Measurements from ENCODE around the gene WDR64.
"Not testable (repeated sequence)": the region's sequence is repeated elsewhere in the genome, so short reads cannot be mapped to it uniquely, and the experiment has no call there.

WDR64 gene

GRCh38 chr1:241681861-241682448 is 29.9 kb downstream of the WDR64 start:
- H3K4me1 ChIP-seq (ENCODE audit: control insufficient read depth, insufficient read depth, low read length); H3K27me3 ChIP-seq (ENCODE audit: control insufficient read depth in 1 of 2, insufficient read depth in 2 of 2, low read length in 2 of 2); H3K9me3 ChIP-seq (ENCODE audit: control insufficient read depth in 2 of 2, low read length in 2 of 2); H3K4me3 ChIP-seq (ENCODE audit: low read length in 2 of 2); H3K36me3 ChIP-seq (ENCODE audit: control insufficient read depth in 2 of 2, insufficient read depth in 2 of 2, low read length in 2 of 2); H3K27ac ChIP-seq (ENCODE audit: low read length); H3K9ac ChIP-seq (ENCODE audit: low read length in 2 of 2): not testable (repeated sequence)

GRCh38 chr1:241682921-241683320 is 30.8 kb downstream of the WDR64 start:
- Histone ChIP-seq H3K27ac (ENCODE audit: low read length) (no peak overlapping the region), H3K9me3 (ENCODE audit: control insufficient read depth in 2 of 2, low read length in 2 of 2) (no peaks in the 10 kb centered on the region), H3K36me3 (ENCODE audit: control insufficient read depth in 2 of 2, insufficient read depth in 2 of 2, low read length in 2 of 2) (no peaks in the 10 kb centered on the region), H3K4me3 (ENCODE audit: low read length in 2 of 2) (no peak overlapping the region), H3K27me3 (ENCODE audit: control insufficient read depth in 1 of 2, insufficient read depth in 2 of 2, low read length in 2 of 2) (no peaks in the 10 kb centered on the region), H3K9ac (ENCODE audit: low read length in 2 of 2) (no peak overlapping the region), H3K4me1 (ENCODE audit: control insufficient read depth, insufficient read depth, low read length) (no peaks in the 10 kb centered on the region)

- Histone ChIP-seq H3K9me3 (ENCODE audit: control insufficient read depth in 2 of 2, low read length in 2 of 2) (no peaks in the 10 kb centered on the region), H3K4me3 (ENCODE audit: low read length in 2 of 2) (no peak overlapping the region), H3K4me1 (ENCODE audit: control insufficient read depth, insufficient read depth, low read length) (no peaks in the 10 kb centered on the region), H3K27me3 (ENCODE audit: control insufficient read depth in 1 of 2, insufficient read depth in 2 of 2, low read length in 2 of 2) (no peaks in the 10 kb centered on the region), H3K27ac (ENCODE audit: low read length) (no peak overlapping the region), H3K36me3 (ENCODE audit: control insufficient read depth in 2 of 2, insufficient read depth in 2 of 2, low read length in 2 of 2) (no peaks in the 10 kb centered on the region), H3K9ac (ENCODE audit: low read length in 2 of 2) (no peak overlapping the region)
Measured at GRCh38 chr1:241684108-241684507, 32.0 kb downstream of the WDR64 start.

GRCh38 chr1:241688940-241689368 is 36.9 kb downstream of the WDR64 start:
- Histone ChIP-seq H3K4me1 (ENCODE audit: control insufficient read depth, insufficient read depth, low read length) (no peaks in the 10 kb centered on the region), H3K36me3 (ENCODE audit: control insufficient read depth in 2 of 2, insufficient read depth in 2 of 2, low read length in 2 of 2) (no peaks in the 10 kb centered on the region), H3K4me3 (ENCODE audit: low read length in 2 of 2) (no peak overlapping the region), H3K27ac (ENCODE audit: low read length) (no peak overlapping the region), H3K9ac (ENCODE audit: low read length in 2 of 2) (no peak overlapping the region), H3K9me3 (ENCODE audit: control insufficient read depth in 2 of 2, low read length in 2 of 2) (no peaks in the 10 kb centered on the region), H3K27me3 (ENCODE audit: control insufficient read depth in 1 of 2, insufficient read depth in 2 of 2, low read length in 2 of 2) (no peaks in the 10 kb centered on the region)

GRCh38 chr1:241695246-241696171 is 43.4 kb downstream of the WDR64 start:
- no peak overlapping the region for H3K9ac ChIP-seq (ENCODE audit: low read length in 2 of 2)
- H3K4me3 ChIP-seq (ENCODE audit: low read length in 2 of 2) = no peak overlapping the region
- H3K27ac ChIP-seq (ENCODE audit: low read length) = no peak overlapping the region
- H3K9me3 ChIP-seq (ENCODE audit: control insufficient read depth in 2 of 2, low read length in 2 of 2) = no peaks in the 10 kb centered on the region
- H3K36me3 ChIP-seq (ENCODE audit: control insufficient read depth in 2 of 2, insufficient read depth in 2 of 2, low read length in 2 of 2) = no peaks in the 10 kb centered on the region
- H3K4me1 ChIP-seq (ENCODE audit: control insufficient read depth, insufficient read depth, low read length) = no peaks in the 10 kb centered on the region
- no peaks in the 10 kb centered on the region for H3K27me3 ChIP-seq (ENCODE audit: control insufficient read depth in 1 of 2, insufficient read depth in 2 of 2, low read length in 2 of 2)

- Histone ChIP-seq H3K36me3 (ENCODE audit: control insufficient read depth in 2 of 2, insufficient read depth in 2 of 2, low read length in 2 of 2) (no peaks in the 10 kb centered on the region), H3K4me1 (ENCODE audit: control insufficient read depth, insufficient read depth, low read length) (no peaks in the 10 kb centered on the region), H3K27ac (ENCODE audit: low read length) (no peak overlapping the region), H3K9me3 (ENCODE audit: control insufficient read depth in 2 of 2, low read length in 2 of 2) (no peaks in the 10 kb centered on the region), H3K4me3 (ENCODE audit: low read length in 2 of 2) (no peak overlapping the region), H3K27me3 (ENCODE audit: control insufficient read depth in 1 of 2, insufficient read depth in 2 of 2, low read length in 2 of 2) (no peaks in the 10 kb centered on the region), H3K9ac (ENCODE audit: low read length in 2 of 2) (no peak overlapping the region)
Measured at GRCh38 chr1:241696172-241696814, 44.2 kb downstream of the WDR64 start.

GRCh38 chr1:241696815-241697639 is 44.9 kb downstream of the WDR64 start:
- Histone ChIP-seq H3K36me3 (ENCODE audit: control insufficient read depth in 2 of 2, insufficient read depth in 2 of 2, low read length in 2 of 2) (no peaks in the 10 kb centered on the region), H3K27me3 (ENCODE audit: control insufficient read depth in 1 of 2, insufficient read depth in 2 of 2, low read length in 2 of 2) (no peaks in the 10 kb centered on the region), H3K9me3 (ENCODE audit: control insufficient read depth in 2 of 2, low read length in 2 of 2) (no peaks in the 10 kb centered on the region), H3K4me3 (ENCODE audit: low read length in 2 of 2) (no peak overlapping the region), H3K4me1 (ENCODE audit: control insufficient read depth, insufficient read depth, low read length) (no peaks in the 10 kb centered on the region), H3K9ac (ENCODE audit: low read length in 2 of 2) (no peak overlapping the region), H3K27ac (ENCODE audit: low read length) (no peak overlapping the region)

GRCh38 chr1:241697640-241698018 is 45.5 kb downstream of the WDR64 start:
- no peak overlapping the region for H3K4me3 ChIP-seq (ENCODE audit: low read length in 2 of 2)
- H3K9me3 ChIP-seq (ENCODE audit: control insufficient read depth in 2 of 2, low read length in 2 of 2) = no peaks in the 10 kb centered on the region
- H3K36me3 ChIP-seq (ENCODE audit: control insufficient read depth in 2 of 2, insufficient read depth in 2 of 2, low read length in 2 of 2) = no peaks in the 10 kb centered on the region
- no peak overlapping the region for H3K27ac ChIP-seq (ENCODE audit: low read length)
- no peaks in the 10 kb centered on the region for H3K4me1 ChIP-seq (ENCODE audit: control insufficient read depth, insufficient read depth, low read length)
- H3K27me3 ChIP-seq (ENCODE audit: control insufficient read depth in 1 of 2, insufficient read depth in 2 of 2, low read length in 2 of 2) = no peaks in the 10 kb centered on the region
- H3K9ac ChIP-seq (ENCODE audit: low read length in 2 of 2) = no peak overlapping the region

- Histone ChIP-seq H3K9ac (ENCODE audit: low read length in 2 of 2) (no peak overlapping the region), H3K9me3 (ENCODE audit: control insufficient read depth in 2 of 2, low read length in 2 of 2) (no peaks in the 10 kb centered on the region), H3K4me3 (ENCODE audit: low read length in 2 of 2) (no peak overlapping the region), H3K36me3 (ENCODE audit: control insufficient read depth in 2 of 2, insufficient read depth in 2 of 2, low read length in 2 of 2) (no peaks in the 10 kb centered on the region), H3K27me3 (ENCODE audit: control insufficient read depth in 1 of 2, insufficient read depth in 2 of 2, low read length in 2 of 2) (no peaks in the 10 kb centered on the region), H3K4me1 (ENCODE audit: control insufficient read depth, insufficient read depth, low read length) (no peaks in the 10 kb centered on the region), H3K27ac (ENCODE audit: low read length) (no peak overlapping the region)
Measured at GRCh38 chr1:241698177-241698576, 46.1 kb downstream of the WDR64 start.

- Histone ChIP-seq H3K27ac (ENCODE audit: low read length) (no peak overlapping the region), H3K9me3 (ENCODE audit: control insufficient read depth in 2 of 2, low read length in 2 of 2) (no peaks in the 10 kb centered on the region), H3K27me3 (ENCODE audit: control insufficient read depth in 1 of 2, insufficient read depth in 2 of 2, low read length in 2 of 2) (no peaks in the 10 kb centered on the region), H3K4me3 (ENCODE audit: low read length in 2 of 2) (no peak overlapping the region), H3K36me3 (ENCODE audit: control insufficient read depth in 2 of 2, insufficient read depth in 2 of 2, low read length in 2 of 2) (no peaks in the 10 kb centered on the region), H3K4me1 (ENCODE audit: control insufficient read depth, insufficient read depth, low read length) (no peaks in the 10 kb centered on the region), H3K9ac (ENCODE audit: low read length in 2 of 2) (no peak overlapping the region)
Measured at GRCh38 chr1:241701483-241702295, 49.6 kb downstream of the WDR64 start.
